Kidney glomerular epithelial cell (primary cell): ENCODE results near the gene KRT78.
A peak's percentile ranks its signal among the peaks of the same experiment; 100 is the strongest.

Source experiments
- DNase-seq: peaks from one replicate; lab custom pipeline; 2025; lab: John Stamatoyannopoulos, UW

The KRT78 gene

GRCh38 chr12:52838609-52839435 is 10.0 kb downstream of the KRT78 start:
- DNase-seq = no peak

- no peak for DNase-seq
These were observed 10.8 kb downstream of the KRT78 start for GRCh38 chr12:52837781-52838608.

DNA sequence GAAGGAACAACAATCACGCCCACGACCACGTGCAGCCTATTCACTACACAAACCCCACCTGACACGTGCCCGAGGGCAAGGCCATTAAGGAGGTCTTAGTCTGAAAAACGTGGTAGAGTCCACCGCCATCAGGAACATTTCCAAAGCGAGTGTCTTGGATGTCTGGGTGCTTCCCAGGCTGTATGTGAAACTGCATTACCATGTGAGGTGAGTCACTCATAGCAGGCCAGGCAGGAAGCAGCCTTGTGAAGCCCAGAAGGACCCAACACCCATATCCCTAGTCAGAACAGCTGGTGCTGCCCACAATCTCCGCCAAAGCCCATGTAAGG is 11.4 kb downstream of the KRT78 start:
- DNase-seq = peak; percentile 66

DNA sequence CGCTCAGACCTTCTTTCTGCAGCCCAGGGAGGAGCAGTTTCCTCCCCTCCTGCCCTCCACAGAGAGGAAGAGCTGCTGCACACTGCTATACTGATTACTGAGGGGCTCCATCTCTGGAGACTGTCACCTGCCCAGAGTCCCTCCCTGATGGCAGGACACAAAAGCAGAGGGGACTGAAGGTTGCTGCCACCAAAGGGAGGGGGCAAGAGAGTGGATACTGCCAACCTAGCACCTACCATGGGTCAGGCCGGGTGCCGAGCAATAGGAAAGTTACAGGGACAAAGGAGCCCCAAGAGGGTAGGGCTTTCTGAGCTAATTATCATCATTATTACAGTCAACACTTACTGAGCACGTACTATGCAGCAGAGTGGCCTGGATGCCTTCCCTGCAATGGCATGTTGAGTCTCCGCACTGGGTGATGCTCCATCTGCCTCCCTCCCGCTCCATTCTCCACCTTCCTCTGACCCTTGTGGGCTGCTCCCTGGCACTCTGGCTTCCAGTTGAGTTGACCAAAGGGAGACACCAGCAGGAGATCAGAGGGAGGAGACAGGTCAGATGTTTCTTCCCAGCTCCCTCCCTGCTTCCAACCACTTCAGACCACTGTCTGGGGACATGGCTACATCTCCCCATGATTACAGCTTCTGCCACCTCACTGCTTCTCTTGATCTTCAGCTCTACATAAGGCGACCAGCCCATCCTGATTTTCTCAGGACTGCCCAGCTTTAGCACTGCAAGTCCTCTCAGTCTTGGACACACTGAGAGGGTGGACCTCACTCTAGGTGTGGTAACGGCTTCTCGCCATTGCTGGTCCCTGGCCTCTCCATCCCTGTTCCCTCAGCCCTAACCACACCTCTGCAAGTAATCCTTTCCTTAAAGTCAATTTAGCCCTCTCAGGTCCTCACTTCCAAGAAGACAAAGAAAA is 12.0 kb downstream of the KRT78 start:
- no peak for DNase-seq

GRCh38 chr12:52836042-52836466 is 12.7 kb downstream of the KRT78 start:
- DNase-seq = peak; percentile 46

DNA sequence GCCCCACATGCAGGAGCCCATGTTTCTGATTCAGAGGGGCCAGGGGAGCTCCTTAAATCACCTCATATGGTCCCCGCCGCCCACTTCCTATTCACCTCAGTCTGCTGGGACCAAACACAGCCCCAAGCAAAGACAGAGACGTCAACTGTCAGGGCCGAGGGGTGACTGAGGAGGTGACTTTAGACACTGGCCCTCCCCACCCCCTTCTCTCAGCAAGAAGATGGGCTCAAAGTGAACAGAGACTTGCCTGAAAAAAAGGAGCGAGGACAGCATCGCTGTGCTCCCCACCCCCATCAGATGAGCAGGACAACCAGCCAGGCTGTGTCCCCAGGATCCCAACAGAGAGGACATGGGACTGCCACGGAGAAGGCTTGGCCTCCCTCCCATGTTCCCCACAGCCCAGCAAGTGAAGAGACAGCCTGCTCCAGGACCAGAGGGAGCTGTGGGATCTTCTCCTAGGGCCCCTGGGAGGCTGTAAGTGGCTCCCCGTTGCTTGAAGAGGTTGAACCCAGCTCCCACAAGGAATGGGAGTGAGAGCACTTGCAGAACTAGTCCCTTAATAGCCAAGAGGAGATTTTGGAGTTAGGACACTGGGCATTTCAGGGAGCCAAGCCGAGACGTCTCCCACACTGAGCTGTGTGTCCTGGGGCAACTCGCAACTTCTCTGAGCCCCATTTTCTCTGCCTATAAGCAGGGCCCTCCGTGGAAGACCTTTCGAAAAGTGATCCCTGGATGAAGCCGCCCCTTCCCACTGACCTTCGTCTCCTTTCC is 13.3 kb downstream of the KRT78 start:
- DNase-seq = no peak

- no peak for DNase-seq
These were observed 14.1 kb downstream of the KRT78 start for GRCh38 chr12:52834727-52835001.

DNA sequence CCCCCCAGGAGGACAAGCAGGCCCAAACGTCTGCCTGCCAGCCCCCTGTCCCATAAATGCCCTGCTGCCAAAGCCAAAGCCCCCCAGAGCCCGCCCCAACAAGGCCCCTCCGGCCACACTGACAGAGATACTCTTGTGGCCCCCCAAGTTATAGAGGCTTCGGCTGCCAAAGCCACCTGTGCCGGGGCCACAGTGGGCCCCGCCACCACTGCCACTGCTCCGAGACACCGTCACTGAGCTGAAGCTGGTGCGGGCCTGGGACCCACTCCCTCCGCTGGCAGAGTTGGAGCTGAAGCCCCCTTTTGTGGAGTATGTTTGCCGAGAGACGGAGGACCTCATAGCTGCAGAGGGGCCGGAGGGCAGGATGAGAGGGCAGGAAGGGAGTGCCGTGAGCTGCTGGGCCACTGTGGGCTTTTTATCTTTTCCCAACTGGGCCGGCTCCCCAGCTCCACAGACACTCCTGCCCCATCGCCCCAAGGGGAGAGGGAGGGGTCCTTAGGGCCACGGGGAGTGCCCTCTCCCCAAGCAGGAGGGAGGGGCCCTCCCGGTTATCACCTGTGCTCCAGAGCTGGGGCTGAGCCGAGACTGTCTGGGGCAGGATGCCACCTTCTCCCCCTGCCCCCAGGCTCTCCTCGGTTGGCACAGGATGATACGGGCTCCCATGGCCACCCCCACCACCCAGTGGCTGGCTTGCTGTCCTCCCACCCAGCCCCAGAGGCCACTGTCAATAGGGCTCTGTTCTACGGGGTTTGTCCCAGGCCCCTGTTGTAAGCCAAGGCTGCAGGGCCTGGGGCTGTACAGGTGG is 14.7 kb downstream of the KRT78 start, which contains the start of gene KRT79:
Gene KRT79 (minus strand): TSS at position 390 of the 805 bp plus-strand sequence. CDS start 51 bp downstream, at position 339.
- DNase-seq = no peak

- no peak for DNase-seq
These were observed 15.5 kb downstream of the KRT78 start for GRCh38 chr12:52832985-52833905.

DNA sequence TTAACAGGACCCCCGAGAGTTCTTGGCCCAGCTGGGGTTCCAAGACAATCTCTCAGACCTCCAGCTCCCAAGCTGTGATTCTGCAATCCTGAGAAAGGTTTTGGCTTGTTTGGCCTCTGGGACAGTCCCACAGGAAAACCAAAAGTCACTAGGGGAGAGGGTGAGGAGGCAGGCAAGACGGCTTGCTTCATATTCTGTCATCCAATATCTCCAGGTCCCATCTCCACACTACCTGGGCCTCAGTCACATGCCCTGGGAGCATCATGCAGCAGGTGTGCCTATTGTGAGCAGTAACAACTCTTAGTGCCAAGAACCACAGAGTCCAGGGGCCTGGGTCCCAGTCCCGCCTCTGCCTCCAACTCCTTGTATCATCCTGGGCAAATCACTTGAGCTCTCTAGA is 16.3 kb downstream of the KRT78 start:
- no peak for DNase-seq

- DNase-seq = no peak
These were observed 17.5 kb downstream of the KRT78 start for GRCh38 chr12:52831251-52831650.

GRCh38 chr12:52829986-52830770 is 18.6 kb downstream of the KRT78 start:
- DNase-seq = no peak

GRCh38 chr12:52828591-52829021 is 20.2 kb downstream of the KRT78 start:
- no peak for DNase-seq

DNA sequence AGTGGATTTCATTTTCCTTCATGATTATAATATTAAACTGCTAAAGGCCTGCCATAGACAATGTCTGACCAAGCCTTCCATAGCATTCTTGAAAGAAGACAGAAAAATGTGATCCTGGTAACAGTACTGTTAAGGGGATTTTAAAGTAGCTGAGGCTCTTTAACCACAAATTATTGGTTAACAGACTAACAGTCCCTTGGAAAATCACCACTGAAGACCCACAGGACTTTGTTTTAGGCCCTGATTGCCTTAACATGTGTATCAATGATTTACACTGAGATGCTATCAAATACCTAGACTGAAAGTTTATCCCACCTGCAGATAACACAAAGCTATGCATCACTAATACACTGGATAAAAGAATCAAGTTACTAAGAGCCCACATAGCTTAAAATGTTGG is 20.6 kb downstream of the KRT78 start:
- peak; percentile 21 for DNase-seq

GRCh38 chr12:52827499-52828090 is 21.2 kb downstream of the KRT78 start:
- no peak for DNase-seq

DNA sequence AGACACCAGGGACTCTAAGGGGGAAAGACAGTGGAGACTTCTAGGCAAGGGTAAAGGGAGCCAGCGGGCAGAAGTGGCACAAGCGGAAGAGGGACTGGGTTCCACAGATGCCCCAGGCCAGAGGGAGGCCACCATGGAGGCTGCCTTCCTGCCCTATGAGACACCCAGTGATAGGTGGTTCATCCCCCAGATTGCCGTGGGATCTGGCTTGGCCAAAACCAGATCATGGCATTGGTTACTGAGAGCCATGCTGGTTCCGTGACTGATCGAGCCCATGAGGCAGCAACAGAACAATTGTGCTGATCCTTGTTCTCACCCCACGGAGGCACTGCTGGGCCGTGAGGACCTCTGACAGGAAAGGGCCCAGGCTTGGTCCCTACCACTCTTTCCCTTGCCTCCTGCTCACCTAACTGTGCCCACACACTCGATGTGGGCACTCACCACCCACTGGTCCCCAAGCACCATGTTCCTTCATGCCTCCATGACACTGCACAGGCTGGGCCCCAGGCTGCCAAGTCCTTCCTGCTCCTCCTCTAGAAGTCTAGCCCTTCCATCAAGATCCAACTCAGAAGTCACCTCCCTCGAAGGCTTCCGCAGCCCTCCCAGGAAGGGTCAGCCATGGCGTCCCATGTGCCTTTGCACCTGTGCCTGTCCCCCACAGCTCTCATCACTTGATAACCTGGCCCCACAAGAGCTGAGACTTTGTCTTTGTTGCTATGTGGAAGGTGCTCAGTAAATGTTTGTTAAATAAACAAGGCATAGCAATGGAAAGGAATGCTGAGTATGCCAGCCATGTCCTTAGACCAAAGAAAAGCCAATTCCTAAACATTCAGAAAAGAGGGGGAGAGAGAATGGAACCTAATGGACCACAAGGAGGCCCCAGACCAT is 21.9 kb downstream of the KRT78 start:
- DNase-seq = peak; percentile 59

DNA sequence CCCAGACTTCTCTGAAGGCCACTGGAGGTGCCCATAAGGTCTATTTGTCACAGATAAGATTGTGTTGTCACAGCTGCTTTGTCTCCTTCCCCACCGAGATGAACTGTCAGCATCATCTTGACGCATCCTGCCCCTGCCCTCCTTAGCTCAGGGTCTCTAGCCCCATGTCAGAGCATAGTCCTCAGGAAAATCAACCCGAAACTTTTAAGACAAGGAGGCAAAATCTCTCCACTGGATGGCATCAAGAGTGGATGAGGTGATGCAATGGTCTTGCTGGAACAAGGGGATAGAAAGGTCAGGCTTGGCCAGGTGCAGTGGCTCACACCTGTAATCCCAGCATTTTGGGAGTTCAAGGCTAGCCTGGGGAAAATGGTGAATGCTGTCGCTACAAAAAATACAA is 22.8 kb downstream of the KRT78 start:
- no peak for DNase-seq
